Nephron progenitor cell (in vitro differentiated cells): ENCODE results near the gene ARHGAP40.

Source experiments
- DNase-seq: peaks from one replicate; pipeline ENCODE4 v3.0.0; 2021
- H3K27ac Mint-ChIP-seq: 2 replicates; pipeline ENCODE4 v1.8.0; 2021; ENCODE audit warnings: mild to moderate bottlenecking, moderate library complexity, mixed read lengths
- H3K27me3 Mint-ChIP-seq: 2 replicates; pipeline ENCODE4 v1.8.0; 2021; ENCODE audit warnings: mild to moderate bottlenecking, low read depth, mixed read lengths; ENCODE audit not compliant: poor library complexity
- H3K36me3 Mint-ChIP-seq: 2 replicates; pipeline ENCODE4 v1.8.0; 2021; ENCODE audit warnings: low read depth, mixed read lengths
- H3K4me1 Mint-ChIP-seq: 2 replicates; pipeline ENCODE4 v1.8.0; 2021; ENCODE audit warnings: mixed read lengths
- H3K4me3 Mint-ChIP-seq: 2 replicates; pipeline ENCODE4 v1.8.0; 2021; ENCODE audit warnings: mild to moderate bottlenecking, moderate library complexity, mixed read lengths
- H3K9me3 Mint-ChIP-seq: 2 replicates; pipeline ENCODE4 v1.8.0; 2021; ENCODE audit warnings: mild to moderate bottlenecking, moderate library complexity, mixed read lengths
- CTCF ChIP-seq: fragments of 200-600 bp; sonication (generic); IDR thresholded peaks from 2 replicates; pipeline ENCODE4 v1.5.0; 2021; ENCODE audit warnings: antibody characterized with exemption

The ARHGAP40 gene

GRCh38 chr20:38633577-38634093 is 32.0 kb downstream of the ARHGAP40 start:
- Mint-ChIP-seq H3K4me1 (peaks cover 7% of the 10 kb centered on the region), H3K27ac (no peak overlapping the region)
- TF ChIP-seq CTCF, result peak; percentile 91

DNA sequence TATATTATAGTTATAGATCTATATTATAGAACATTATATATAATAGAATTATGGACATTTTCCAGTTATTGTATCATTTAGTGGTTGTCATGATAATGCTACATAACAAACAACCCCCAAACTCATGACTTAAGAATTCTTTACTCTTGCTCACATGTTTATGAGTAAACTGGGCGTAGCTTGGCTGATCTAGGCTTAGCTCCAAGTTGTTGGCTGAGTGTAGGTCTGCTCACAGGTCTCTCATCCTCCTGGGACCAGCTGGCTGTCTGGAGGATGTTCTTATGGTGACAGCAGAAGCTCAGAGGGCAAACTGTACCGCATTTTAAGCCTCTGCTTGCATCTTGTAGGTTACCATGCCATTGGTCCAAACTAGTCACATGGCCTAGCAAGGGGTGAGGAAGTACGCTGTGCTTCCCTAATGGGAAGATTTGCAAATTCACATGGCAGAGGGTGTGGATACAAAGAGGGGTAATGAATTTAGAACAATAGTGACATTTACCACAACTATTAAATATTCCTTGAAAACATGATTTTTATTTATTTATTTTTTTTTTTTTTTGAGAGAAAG is 34.2 kb downstream of the ARHGAP40 start:
- TF ChIP-seq CTCF, result no peak
- Mint-ChIP-seq H3K9me3 (no peaks in the 10 kb centered on the region), H3K4me3 (no peak overlapping the region), H3K4me1 (peaks cover 19% of the 10 kb centered on the region), H3K27ac (no peak overlapping the region), H3K36me3 (no peaks in the 10 kb centered on the region), H3K27me3 (peaks cover 36% of the 10 kb centered on the region)
- DNase-seq, result no peak

More at GRCh38 chr20:38633577-38634093, 32.0 kb downstream of the ARHGAP40 start:
- peak; percentile 73 for DNase-seq
- Mint-ChIP-seq H3K36me3 (no peaks in the 10 kb centered on the region), H3K9me3 (no peaks in the 10 kb centered on the region), H3K4me3 (no peak overlapping the region), H3K27me3 (peaks cover 46% of the 10 kb centered on the region)

- H3K36me3 Mint-ChIP-seq, result no peaks in the 10 kb centered on the region
Observed at GRCh38 chr20:38640521-38640920, 38.9 kb downstream of the ARHGAP40 start.

GRCh38 chr20:38642498-38642897 is 40.9 kb downstream of the ARHGAP40 start:
- TF ChIP-seq CTCF, result no peak
- no peaks in the 10 kb centered on the region for H3K9me3 Mint-ChIP-seq
- no peak for DNase-seq
- no peak overlapping the region for H3K27ac Mint-ChIP-seq
- peaks cover 77% of the 10 kb centered on the region for H3K27me3 Mint-ChIP-seq
- peaks cover 34% of the 10 kb centered on the region for H3K4me1 Mint-ChIP-seq
- no peaks in the 10 kb centered on the region for H3K36me3 Mint-ChIP-seq
- H3K4me3 Mint-ChIP-seq, result no peak overlapping the region

More at GRCh38 chr20:38640521-38640920, 38.9 kb downstream of the ARHGAP40 start:
- H3K27ac Mint-ChIP-seq, result no peak overlapping the region
- no peak for TF ChIP-seq CTCF
- no peaks in the 10 kb centered on the region for H3K9me3 Mint-ChIP-seq
- H3K4me3 Mint-ChIP-seq, result no peak overlapping the region
- peaks cover 57% of the 10 kb centered on the region for H3K27me3 Mint-ChIP-seq
- H3K4me1 Mint-ChIP-seq, result peaks cover 28% of the 10 kb centered on the region
- peak; percentile 51 for DNase-seq

GRCh38 chr20:38644588-38645260 is 43.1 kb downstream of the ARHGAP40 start:
- Mint-ChIP-seq H3K27ac (no peak overlapping the region), H3K4me3 (no peak overlapping the region), H3K27me3 (peaks cover 74% of the 10 kb centered on the region), H3K9me3 (no peaks in the 10 kb centered on the region), H3K36me3 (no peaks in the 10 kb centered on the region), H3K4me1 (peaks cover 33% of the 10 kb centered on the region)
- no peak for TF ChIP-seq CTCF
- DNase-seq, result no peak
